ENCODE measurements around the gene DTD1. TPM values are rescaled to one million over a fixed set of nuclear protein-coding genes. Genes with fewer than 3 reads are reported as not detected.

DTD1 gene
- total and polyA plus RNA-seq, 3 donors from 2014 or later: 34.6 to 41.6 (median 39.9) TPM

- DNase-seq: no peak
- peaks cover 6% of the 10 kb centered on the region for H3K4me1 ChIP-seq
- no peaks in the 10 kb centered on the region for H3K9me3 ChIP-seq
- H3K27ac ChIP-seq: no peak overlapping the region
- intact Hi-C loops (cut with DNase I; ENCODE audit: low total_unique reads): no loop called here
- no peaks in the 10 kb centered on the region for H3K27me3 ChIP-seq
- TF ChIP-seq POLR2A (IDR thresholded peaks at IDR 0.05) (no peak), CTCF (IDR thresholded peaks at IDR 0.05) (no peak)
- 26 to 31% methylated on average over 3 of the region's 3 CpGs for WGBS, 2 donors
- H3K4me3 ChIP-seq: no peak overlapping the region
- H3K36me3 ChIP-seq (ENCODE audit: low read depth, missing control alignments): no peaks in the 10 kb centered on the region
Observed at GRCh38 chr20:18790787-18791186, 202.9 kb downstream of the DTD1 start.

DNA sequence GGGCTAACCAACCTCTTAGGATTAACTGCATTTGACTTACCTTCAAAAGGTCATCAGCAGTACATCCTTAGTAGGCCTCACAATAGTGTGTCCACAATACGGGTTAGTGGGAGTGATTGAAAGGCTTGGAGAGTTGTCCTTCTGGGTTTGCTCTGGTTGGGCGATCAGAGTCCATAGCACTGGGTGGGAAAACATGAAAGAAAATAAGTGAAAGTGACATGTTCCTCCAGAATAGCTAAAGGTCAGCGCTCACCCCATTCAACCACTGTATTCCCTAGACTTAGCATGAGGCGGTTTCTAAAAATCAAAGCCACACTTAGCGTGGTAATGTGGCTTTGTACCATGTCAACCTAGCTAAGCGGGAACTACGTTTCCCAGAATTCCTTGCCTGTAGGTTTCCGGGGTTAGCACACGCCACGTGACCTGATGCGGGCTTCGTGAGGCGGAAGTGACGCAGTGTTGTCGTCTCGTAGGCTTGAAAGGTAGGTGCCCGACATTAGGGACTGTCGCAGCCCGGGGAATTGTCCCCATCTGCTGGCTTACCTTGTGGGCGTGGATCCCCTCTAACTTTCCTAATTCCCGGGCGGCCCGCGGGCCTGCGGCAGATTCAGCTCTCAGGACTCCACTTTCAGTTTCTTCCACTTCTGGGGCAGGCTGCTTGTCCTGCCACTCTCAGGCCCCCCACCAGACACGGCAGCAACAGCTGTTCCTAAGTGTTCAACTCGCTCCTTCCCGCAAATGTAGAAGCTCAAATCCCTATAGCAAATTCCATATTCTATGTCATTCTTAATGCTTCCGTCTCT is 206.0 kb downstream of the DTD1 start:
- peak overlapping the region; percentile 74 to 86 for H3K4me3 ChIP-seq
- peak; percentile 97 for DNase-seq
- peak; percentile 88 for TF ChIP-seq POLR2A (IDR thresholded peaks at IDR 0.05)
- TF ChIP-seq CTCF (IDR thresholded peaks at IDR 0.05): no peak
- intact Hi-C loops (cut with DNase I; ENCODE audit: low total_unique reads): no loop called here
- H3K27ac ChIP-seq: peak overlapping the region; percentile 92 to 95
- 5 to 8% methylated on average over 25 to 29 of the region's 29 CpGs for WGBS, 2 donors
- H3K9me3 ChIP-seq: no peaks in the 10 kb centered on the region
- no peaks in the 10 kb centered on the region for H3K27me3 ChIP-seq
- no peaks in the 10 kb centered on the region for H3K36me3 ChIP-seq (ENCODE audit: low read depth, missing control alignments)
- H3K4me1 ChIP-seq: peaks cover 6% of the 10 kb centered on the region

GRCh38 chr20:18794428-18794787 is 206.6 kb downstream of the DTD1 start:
- H3K27me3 ChIP-seq: no peaks in the 10 kb centered on the region
- no peak for TF ChIP-seq POLR2A (IDR thresholded peaks at IDR 0.05)
- TF ChIP-seq CTCF (IDR thresholded peaks at IDR 0.05): no peak

GRCh38 chr20:18795366-18795765 is 207.5 kb downstream of the DTD1 start:
- WGBS, 2 donors: 82 to 85% methylated on average over 4 of the region's 4 CpGs
- intact Hi-C loops (cut with DNase I; ENCODE audit: low total_unique reads): no loop called here

More at GRCh38 chr20:18794428-18794787, 206.6 kb downstream of the DTD1 start:
- DNase-seq: no peak
- Histone ChIP-seq H3K4me3 (peak overlapping the region; percentile 74 to 86), H3K27ac (peak overlapping the region; percentile 92 to 95), H3K36me3 (ENCODE audit: low read depth, missing control alignments) (no peaks in the 10 kb centered on the region), H3K9me3 (no peaks in the 10 kb centered on the region), H3K4me1 (peaks cover 6% of the 10 kb centered on the region)
- intact Hi-C loops (cut with DNase I; ENCODE audit: low total_unique reads): no loop called here
- WGBS, 2 donors: 27 to 37% methylated on average over 3 of the region's 3 CpGs

More at GRCh38 chr20:18795366-18795765, 207.5 kb downstream of the DTD1 start:
- peaks cover 6% of the 10 kb centered on the region for H3K4me1 ChIP-seq
- no peak overlapping the region for H3K27ac ChIP-seq
- no peak for TF ChIP-seq POLR2A (IDR thresholded peaks at IDR 0.05)
- no peak for TF ChIP-seq CTCF (IDR thresholded peaks at IDR 0.05)
- H3K4me3 ChIP-seq: no peak overlapping the region
- no peak for DNase-seq
- H3K27me3 ChIP-seq: no peaks in the 10 kb centered on the region
- H3K9me3 ChIP-seq: no peaks in the 10 kb centered on the region
- H3K36me3 ChIP-seq (ENCODE audit: low read depth, missing control alignments): no peaks in the 10 kb centered on the region

Data from testis (tissue), 3 donors.